GM23338 (cell line): ENCODE measurements around the gene VPS37C. TPM values are rescaled to one million over a fixed set of nuclear protein-coding genes. Genes with fewer than 3 reads are reported as not detected.
"Not testable (repeated sequence)": the region's sequence is repeated elsewhere in the genome, so short reads cannot be mapped to it uniquely, and the experiment has no call there.

Experiments
- ATAC-seq: fragments of 200-7000 bp; cut with Tn5 transposase; 3 replicates; pipeline ENCODE4 v1.9.1; 2020
- DNase-seq: peaks from one replicate; pipeline ENCODE4 v3.0.0-alpha.2; 2015; ENCODE audit warnings: low spot score
- H2AFZ ChIP-seq: fragments of 200-600 bp; sonication (generic); 2 replicates; pipeline ENCODE4 v1.8.0; 2016; ENCODE audit warnings: antibody characterized with exemption, mild to moderate bottlenecking, moderate library complexity
- H3F3A ChIP-seq: fragments of 200-600 bp; sonication (generic); replicated peaks from 2 replicates; pipeline ENCODE4 v1.8.0; 2017; ENCODE audit warnings: antibody characterized with exemption, mixed run types, low read depth
- H3K27ac ChIP-seq: fragments of 200-600 bp; sonication (generic); 2 replicates; pipeline ENCODE4 v1.6.1; 2016; ENCODE audit warnings: low read depth
- H3K27me3 ChIP-seq: fragments of 200-600 bp; sonication (generic); 2 replicates; pipeline ENCODE4 v1.8.0; 2016; ENCODE audit warnings: mild to moderate bottlenecking, mixed run types, moderate library complexity; ENCODE audit not compliant: insufficient read depth
- H3K36me3 ChIP-seq: fragments of 200-600 bp; sonication (generic); 2 replicates; pipeline ENCODE4 v1.8.0; 2016; ENCODE audit warnings: mild to moderate bottlenecking; ENCODE audit not compliant: insufficient read depth
- H3K4me1 ChIP-seq: fragments of 200-600 bp; sonication (generic); 2 replicates; pipeline ENCODE4 v1.8.0; 2016; ENCODE audit warnings: mild to moderate bottlenecking, moderate library complexity; ENCODE audit not compliant: insufficient read depth
- H3K4me2 ChIP-seq: fragments of 200-600 bp; sonication (generic); 2 replicates; pipeline ENCODE4 v1.7.1; 2017; ENCODE audit warnings: mixed run types
- H3K4me3 ChIP-seq: fragments of 200-600 bp; sonication (generic); 2 replicates; pipeline ENCODE4 v1.6.1; 2016; ENCODE audit warnings: mixed run types
- H3K79me2 ChIP-seq: fragments of 200-600 bp; sonication (generic); replicated peaks from 2 replicates; pipeline ENCODE4 v1.8.0; 2017; ENCODE audit warnings: mild to moderate bottlenecking; ENCODE audit not compliant: insufficient read depth
- H3K9me2 ChIP-seq: fragments of 200-600 bp; sonication (generic); 2 replicates; pipeline ENCODE4 v1.8.0; 2017; ENCODE audit not compliant: insufficient read depth
- H4K20me1 ChIP-seq: fragments of 200-600 bp; sonication (generic); replicated peaks from 2 replicates; pipeline ENCODE4 v1.8.0; 2017; ENCODE audit warnings: mild to moderate bottlenecking; ENCODE audit not compliant: insufficient read depth
- H3K27ac Mint-ChIP-seq: 2 replicates; pipeline ENCODE4 v1.8.0; 2020; ENCODE audit warnings: inconsistent platforms, mild to moderate bottlenecking, moderate library complexity, mixed read lengths
- H3K27me3 Mint-ChIP-seq: 3 replicates; pipeline ENCODE4 v1.8.0; 2022; ENCODE audit warnings: low read depth, mild to moderate bottlenecking, moderate library complexity, mixed read lengths, inconsistent platforms; ENCODE audit not compliant: insufficient read depth, poor library complexity
- H3K36me3 Mint-ChIP-seq: 3 replicates; pipeline ENCODE4 v1.8.0; 2021; ENCODE audit warnings: low read depth, mild to moderate bottlenecking, inconsistent platforms, moderate library complexity, mixed read lengths
- H3K4me1 Mint-ChIP-seq: 3 replicates; pipeline ENCODE4 v1.8.0; 2020; ENCODE audit warnings: mild to moderate bottlenecking, inconsistent platforms, mixed read lengths
- H3K4me3 Mint-ChIP-seq: 3 replicates; pipeline ENCODE4 v1.8.0; 2021; ENCODE audit warnings: moderate library complexity, mild to moderate bottlenecking, inconsistent platforms, mixed read lengths
- H3K9me3 Mint-ChIP-seq: 3 replicates; pipeline ENCODE4 v1.8.0; 2020; ENCODE audit warnings: moderate library complexity, mild to moderate bottlenecking, inconsistent platforms, mixed read lengths
- CTCF ChIP-seq, 2 experiments: fragments of 200-600 bp in 1 of 2; sonication (generic) in 1 of 2; conservative IDR thresholded peaks; 2 replicates each; pipeline versions ENCODE4 v1.5.1 to v1.6.1; 2016 to 2017; ENCODE audit warnings: antibody characterized with exemption in 2 of 2, low read depth in 2 of 2, mild to moderate bottlenecking in 2 of 2, moderate library complexity in 1 of 2
- ETS1 ChIP-seq: IDR thresholded peaks from 2 replicates; pipeline ENCODE4 v1.6.1; 2016; ENCODE audit warnings: antibody characterized with exemption
- EZH2 ChIP-seq: fragments of 200-600 bp; sonication (generic); IDR thresholded peaks from one replicate; pipeline ENCODE4 v1.8.0; 2017; ENCODE audit warnings: antibody characterized with exemption, mild to moderate bottlenecking, low read depth; ENCODE audit not compliant: unreplicated experiment
- EZH2phosphoT487 ChIP-seq: fragments of 200-600 bp; sonication (generic); IDR thresholded peaks from one replicate; pipeline ENCODE4 v1.8.1; 2018; ENCODE audit warnings: antibody characterized with exemption; ENCODE audit not compliant: unreplicated experiment
- NANOG ChIP-seq: IDR thresholded peaks from 2 replicates; pipeline ENCODE4 v1.6.1; 2016; ENCODE audit warnings: antibody characterized with exemption, borderline replicate concordance
- POLR2AphosphoS5 ChIP-seq: IDR thresholded peaks from 2 replicates; pipeline ENCODE4 v1.6.1; 2016; ENCODE audit warnings: antibody characterized with exemption, low read depth
- STAT1 ChIP-seq: IDR thresholded peaks from one replicate; pipeline ENCODE4 v1.6.1; 2016; ENCODE audit warnings: antibody characterized with exemption; ENCODE audit not compliant: unreplicated experiment
- ZNF114 ChIP-seq: fragments of 250-450 bp; sonication (Bioruptor Pico); IDR thresholded peaks from 2 replicates; pipeline ENCODE4 v1.5.0; 2020; ENCODE audit warnings: mild to moderate bottlenecking, moderate library complexity
- ZNF331 ChIP-seq: fragments of 250-450 bp; sonication (Bioruptor Pico); IDR thresholded peaks from 2 replicates; pipeline ENCODE4 v1.5.0; 2020; ENCODE audit warnings: low read depth, mild to moderate bottlenecking, moderate library complexity
- ZNF462 ChIP-seq: fragments of 250-450 bp; sonication (Bioruptor Pico); IDR thresholded peaks from 2 replicates; pipeline ENCODE4 v1.5.0; 2020; ENCODE audit warnings: mild to moderate bottlenecking, moderate library complexity
- polyA plus RNA-seq: library from polyadenylated mRNA; unstranded; fragments of >200 nt; fragmentation: Nextera tagmentation; extraction: Ambion mirVana; gene quantifications from 2 replicates; pipeline ENCODE4 v1.2.1, GENCODE V29; 2016
- total RNA-seq: library from RNA; depleted of rRNA; stranded (reverse); fragments of >200 nt; shearing (Covaris generic); gene quantifications from 2 replicates; pipeline ENCODE4 v1.2.3, GENCODE V29; 2014

Gene VPS37C
- total and polyA plus RNA-seq, 2 experiments from 2014 or later: 8.8 to 19.4 TPM

GRCh38 chr11:61181489-61181888, 20.3 kb upstream of the VPS37C start (continued):
- TF ChIP-seq ZNF462 (no peak), EZH2phosphoT487 (no peak), EZH2 (no peak), ZNF114 (CRISPR knock-in tag) (no peak), STAT1 (no peak), CTCF (conservative IDR thresholded peaks at IDR 0.05; ENCODE audit: low read depth in 2 of 2) (no peak), NANOG (no peak), ETS1 (no peak), POLR2AphosphoS5 (no peak), ZNF331 (no peak)

GRCh38 chr11:61180205-61180604, 19.0 kb upstream of the VPS37C start:
- not testable (repeated sequence) for H4K20me1 ChIP-seq, H3K9me3 Mint-ChIP-seq, H3K27ac Mint-ChIP-seq, H3K4me1 Mint-ChIP-seq, H3K27me3 ChIP-seq, H3K4me1 ChIP-seq, H3K9me2 ChIP-seq, ATAC-seq, H3K4me3 Mint-ChIP-seq, H3K4me3 ChIP-seq, H3K27me3 Mint-ChIP-seq, H3K36me3 Mint-ChIP-seq, H3K36me3 ChIP-seq, DNase-seq, H3F3A ChIP-seq, H3K27ac ChIP-seq, H3K79me2 ChIP-seq, H3K4me2 ChIP-seq, H2AFZ ChIP-seq
